Measurements from ENCODE around the gene CZIB.

DNA sequence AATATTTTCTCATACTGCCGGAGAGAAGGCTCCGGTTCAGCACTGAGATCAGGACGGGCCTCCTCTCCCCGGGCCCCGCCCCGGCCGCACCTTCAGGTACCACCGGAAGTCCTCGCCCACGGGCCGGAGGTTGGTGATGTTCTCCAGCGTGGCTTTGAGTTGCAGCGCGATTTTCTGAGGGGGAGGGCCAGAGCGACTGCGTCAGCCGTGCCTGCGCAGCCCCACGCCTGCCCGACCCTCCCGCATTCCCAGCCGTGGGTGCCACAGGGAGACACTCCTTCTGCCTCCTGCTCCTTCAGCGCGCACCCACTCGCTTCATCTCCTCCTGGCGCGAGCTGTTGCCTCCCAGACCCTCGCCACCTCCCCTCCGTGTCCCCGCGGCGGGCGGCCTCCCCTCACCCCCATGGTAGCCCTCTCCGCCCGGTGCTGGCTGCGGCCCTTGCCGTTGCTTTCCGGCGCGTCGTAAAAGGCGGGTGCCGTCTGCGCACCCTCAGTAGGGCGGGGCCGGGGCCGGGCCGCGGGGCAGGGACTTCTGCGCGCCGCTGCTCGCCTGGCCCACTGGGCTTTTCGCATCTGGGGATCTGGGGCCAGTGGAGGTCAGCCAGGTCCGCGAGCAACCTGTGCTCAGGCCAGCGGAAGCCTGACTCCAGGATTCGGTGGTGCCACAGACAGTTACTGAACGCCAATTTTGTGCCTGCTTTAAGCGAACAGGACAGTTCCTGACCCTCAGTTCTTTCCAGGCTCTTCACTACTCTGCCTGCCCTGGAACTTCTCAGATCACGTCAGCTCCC is at the start of gene CZIB:
- TF ChIP-seq, protein P1, sequence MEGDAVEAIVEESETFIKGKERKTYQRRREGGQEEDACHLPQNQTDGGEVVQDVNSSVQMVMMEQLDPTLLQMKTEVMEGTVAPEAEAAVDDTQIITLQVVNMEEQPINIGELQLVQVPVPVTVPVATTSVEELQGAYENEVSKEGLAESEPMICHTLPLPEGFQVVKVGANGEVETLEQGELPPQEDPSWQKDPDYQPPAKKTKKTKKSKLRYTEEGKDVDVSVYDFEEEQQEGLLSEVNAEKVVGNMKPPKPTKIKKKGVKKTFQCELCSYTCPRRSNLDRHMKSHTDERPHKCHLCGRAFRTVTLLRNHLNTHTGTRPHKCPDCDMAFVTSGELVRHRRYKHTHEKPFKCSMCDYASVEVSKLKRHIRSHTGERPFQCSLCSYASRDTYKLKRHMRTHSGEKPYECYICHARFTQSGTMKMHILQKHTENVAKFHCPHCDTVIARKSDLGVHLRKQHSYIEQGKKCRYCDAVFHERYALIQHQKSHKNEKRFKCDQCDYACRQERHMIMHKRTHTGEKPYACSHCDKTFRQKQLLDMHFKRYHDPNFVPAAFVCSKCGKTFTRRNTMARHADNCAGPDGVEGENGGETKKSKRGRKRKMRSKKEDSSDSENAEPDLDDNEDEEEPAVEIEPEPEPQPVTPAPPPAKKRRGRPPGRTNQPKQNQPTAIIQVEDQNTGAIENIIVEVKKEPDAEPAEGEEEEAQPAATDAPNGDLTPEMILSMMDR (IDR thresholded peaks at IDR 0.05), result no peak
- TF ChIP-seq POLR2AphosphoS5 (IDR thresholded peaks at IDR 0.05; ENCODE audit: low read depth, low read length) (peak; percentile 98), SIN3A (IDR thresholded peaks at IDR 0.05; ENCODE audit: borderline replicate concordance, insufficient read depth, low read depth, low read length) (peak; percentile 87; the same call in 1 of the 2 replicates), TCF7L2 (IDR thresholded peaks at IDR 0.05; ENCODE audit: low read depth, low read length) (no peak)
- TF ChIP-seq, protein P2, sequence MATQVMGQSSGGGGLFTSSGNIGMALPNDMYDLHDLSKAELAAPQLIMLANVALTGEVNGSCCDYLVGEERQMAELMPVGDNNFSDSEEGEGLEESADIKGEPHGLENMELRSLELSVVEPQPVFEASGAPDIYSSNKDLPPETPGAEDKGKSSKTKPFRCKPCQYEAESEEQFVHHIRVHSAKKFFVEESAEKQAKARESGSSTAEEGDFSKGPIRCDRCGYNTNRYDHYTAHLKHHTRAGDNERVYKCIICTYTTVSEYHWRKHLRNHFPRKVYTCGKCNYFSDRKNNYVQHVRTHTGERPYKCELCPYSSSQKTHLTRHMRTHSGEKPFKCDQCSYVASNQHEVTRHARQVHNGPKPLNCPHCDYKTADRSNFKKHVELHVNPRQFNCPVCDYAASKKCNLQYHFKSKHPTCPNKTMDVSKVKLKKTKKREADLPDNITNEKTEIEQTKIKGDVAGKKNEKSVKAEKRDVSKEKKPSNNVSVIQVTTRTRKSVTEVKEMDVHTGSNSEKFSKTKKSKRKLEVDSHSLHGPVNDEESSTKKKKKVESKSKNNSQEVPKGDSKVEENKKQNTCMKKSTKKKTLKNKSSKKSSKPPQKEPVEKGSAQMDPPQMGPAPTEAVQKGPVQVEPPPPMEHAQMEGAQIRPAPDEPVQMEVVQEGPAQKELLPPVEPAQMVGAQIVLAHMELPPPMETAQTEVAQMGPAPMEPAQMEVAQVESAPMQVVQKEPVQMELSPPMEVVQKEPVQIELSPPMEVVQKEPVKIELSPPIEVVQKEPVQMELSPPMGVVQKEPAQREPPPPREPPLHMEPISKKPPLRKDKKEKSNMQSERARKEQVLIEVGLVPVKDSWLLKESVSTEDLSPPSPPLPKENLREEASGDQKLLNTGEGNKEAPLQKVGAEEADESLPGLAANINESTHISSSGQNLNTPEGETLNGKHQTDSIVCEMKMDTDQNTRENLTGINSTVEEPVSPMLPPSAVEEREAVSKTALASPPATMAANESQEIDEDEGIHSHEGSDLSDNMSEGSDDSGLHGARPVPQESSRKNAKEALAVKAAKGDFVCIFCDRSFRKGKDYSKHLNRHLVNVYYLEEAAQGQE (IDR thresholded peaks at IDR 0.05; ENCODE audit: insufficient read depth in 1 of 2, low read depth in 2 of 2, low read length in 1 of 2), result peak in 1 of 2 experiments; percentile 58; a peak in 1 of 4 replicates
